Measurements from ENCODE around the gene NEURL4. TPM values are rescaled to one million over a fixed set of nuclear protein-coding genes. Genes with fewer than 3 reads are reported as not detected.
"Not testable (repeated sequence)": the region's sequence is repeated elsewhere in the genome, so short reads cannot be mapped to it uniquely, and the experiment has no call there.

The NEURL4 gene
- 10 to 100 TPM; 25.4 to 39.7 (median 31.4) TPM for polyA plus RNA-seq (ENCODE audit: insufficient read length in 4 of 4)

DNA sequence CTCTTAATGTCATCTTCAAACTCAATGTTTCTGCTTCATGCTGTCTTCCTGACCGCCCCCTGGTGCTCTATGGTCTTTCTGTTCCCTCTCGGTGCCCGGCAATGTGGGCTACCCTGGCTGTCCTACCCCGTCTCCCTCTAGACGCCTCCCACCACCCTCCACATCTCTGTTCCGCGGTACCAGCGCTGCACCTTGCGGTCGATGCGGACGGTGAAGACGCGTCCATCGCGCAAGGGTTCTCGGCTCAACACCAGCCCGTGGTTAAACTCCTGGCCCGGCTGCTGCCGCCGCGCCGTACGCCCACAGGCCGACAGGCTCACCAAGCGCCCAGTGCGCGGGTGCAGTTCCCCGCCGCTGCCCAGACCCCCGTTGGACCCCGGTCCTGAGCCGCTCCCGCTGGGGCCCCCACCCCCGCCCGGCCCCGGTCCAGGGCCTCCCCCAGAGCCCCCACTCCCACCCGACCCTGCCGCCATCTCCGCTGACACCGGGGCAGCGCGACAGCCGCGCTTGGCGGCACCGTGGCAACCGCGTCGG, at the start of gene NEURL4:
Gene NEURL4, minus strand, starts transcription at position 496 of the 534 bp plus-strand sequence. Its CDS starts 23 bp downstream, at position 473.
- DNase-seq (ENCODE audit: low read depth in 4 of 4, low spot score in 2 of 4): no peak

DNA sequence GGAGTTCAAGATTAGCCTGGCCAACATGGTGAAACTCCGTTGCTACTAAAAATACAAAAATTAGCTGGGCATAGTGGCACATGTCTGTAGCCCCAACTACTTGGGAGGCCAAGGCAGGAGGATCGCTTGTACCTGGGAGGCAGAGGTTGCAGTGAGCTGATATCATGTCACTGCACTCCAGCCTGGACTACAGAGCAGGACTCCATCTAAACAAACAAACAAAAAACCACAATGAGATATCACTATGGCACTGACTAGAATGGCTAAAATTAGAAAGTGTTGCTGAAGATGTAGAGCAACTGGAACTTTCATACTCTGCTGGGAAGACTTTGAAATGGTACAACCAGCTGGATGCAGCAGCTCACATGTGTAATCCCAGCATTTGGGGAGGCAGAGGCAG, 45.2 kb upstream of the NEURL4 start:
- DNase-seq (ENCODE audit: low read depth in 4 of 4, low spot score in 2 of 4): no peak

DNA sequence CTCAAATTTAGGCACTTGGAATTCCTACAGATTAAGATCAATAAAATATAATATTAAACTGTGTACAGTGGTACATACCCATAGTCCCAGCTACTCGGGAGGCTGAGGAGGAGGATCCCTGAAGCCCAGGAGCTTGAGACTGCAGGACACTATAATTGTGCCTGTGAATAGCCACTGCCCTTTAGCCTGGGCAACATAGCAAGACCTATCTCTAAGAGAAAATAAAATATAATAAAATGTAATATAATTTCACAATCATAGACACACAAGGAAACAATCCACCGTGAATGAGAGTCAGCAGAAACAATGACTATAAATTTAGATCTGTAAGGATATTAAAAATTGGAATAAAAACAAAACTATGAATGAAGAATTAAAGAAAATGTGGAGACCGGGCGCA, 41.7 kb upstream of the NEURL4 start:
- no peak for DNase-seq (ENCODE audit: low read depth in 4 of 4, low spot score in 2 of 4)

DNA sequence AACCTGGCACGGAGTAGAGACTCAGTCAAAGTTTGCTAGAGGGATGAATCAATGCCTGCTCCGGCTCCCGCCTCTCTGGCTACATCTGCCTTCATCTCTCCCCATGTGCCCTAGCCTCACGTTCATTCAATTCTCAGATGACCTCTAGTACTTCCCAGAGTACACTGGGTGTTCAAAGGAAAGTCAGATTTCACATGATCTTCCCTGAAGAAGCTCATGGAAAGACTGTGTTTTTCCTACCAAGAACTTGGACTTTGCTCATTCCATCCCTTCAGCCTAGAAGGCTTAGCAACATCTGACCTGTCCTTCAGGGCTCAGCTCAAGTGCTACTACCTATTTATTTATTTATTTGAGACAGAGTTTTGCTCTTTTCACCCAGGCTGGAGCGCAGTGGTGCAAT, 40.7 kb upstream of the NEURL4 start:
- DNase-seq (ENCODE audit: low read depth in 4 of 4, low spot score in 2 of 4): no peak

DNA sequence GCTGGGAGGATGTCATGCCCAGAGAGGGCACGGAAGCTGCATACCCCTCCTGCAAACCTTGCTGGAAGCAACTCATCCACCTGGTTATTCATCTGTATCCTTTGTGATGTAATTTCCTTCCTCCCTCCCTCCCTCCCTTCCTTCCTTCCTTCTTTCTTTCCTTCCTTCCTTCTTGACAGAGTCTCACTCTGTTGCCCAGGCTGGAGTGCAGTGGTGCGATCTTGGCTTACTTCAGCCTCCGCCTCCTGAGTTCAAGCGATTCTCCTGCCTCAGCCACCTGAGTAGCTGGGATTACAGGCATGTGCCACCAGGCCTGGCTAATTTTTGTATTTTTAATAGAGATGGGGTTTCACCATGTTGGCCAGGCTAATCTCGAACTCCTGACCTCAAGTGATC, 39.5 kb upstream of the NEURL4 start:
- not testable (repeated sequence) for DNase-seq (ENCODE audit: low read depth in 4 of 4, low spot score in 2 of 4)

DNA sequence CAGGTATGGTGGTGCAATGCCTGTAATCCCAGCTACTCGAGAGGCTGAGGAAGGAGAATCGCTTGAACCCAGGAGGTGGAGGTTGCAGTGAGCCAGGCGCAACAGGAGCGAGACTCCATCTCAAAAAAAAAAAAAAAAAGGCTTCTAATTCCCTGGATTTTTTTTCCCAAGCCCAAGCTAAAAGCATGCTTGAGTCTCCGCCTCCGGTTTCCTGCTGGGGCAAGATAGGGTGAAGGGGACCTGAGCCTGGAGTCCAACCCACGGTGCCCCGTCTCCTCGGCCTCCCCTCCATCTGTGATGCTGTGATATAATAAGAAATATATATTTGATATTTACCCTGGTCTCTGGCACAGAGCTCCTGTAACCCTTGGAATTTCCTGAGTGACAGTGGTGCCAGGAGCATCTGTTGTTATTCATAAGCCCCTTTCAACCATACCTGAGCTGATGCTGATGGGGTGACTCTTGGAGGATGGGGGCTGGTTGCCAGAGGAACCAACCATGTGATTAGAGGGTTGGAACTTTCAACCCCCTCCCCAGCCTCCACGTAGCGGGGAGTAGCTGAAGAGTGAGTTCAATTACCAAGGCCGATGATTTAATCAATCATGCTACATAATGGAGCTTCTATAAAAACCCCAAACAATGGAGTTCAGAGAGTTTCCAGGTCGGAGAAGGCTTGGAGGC, 38.9 kb upstream of the NEURL4 start:
- DNase-seq (ENCODE audit: low read depth in 4 of 4, low spot score in 2 of 4): no peak

DNA sequence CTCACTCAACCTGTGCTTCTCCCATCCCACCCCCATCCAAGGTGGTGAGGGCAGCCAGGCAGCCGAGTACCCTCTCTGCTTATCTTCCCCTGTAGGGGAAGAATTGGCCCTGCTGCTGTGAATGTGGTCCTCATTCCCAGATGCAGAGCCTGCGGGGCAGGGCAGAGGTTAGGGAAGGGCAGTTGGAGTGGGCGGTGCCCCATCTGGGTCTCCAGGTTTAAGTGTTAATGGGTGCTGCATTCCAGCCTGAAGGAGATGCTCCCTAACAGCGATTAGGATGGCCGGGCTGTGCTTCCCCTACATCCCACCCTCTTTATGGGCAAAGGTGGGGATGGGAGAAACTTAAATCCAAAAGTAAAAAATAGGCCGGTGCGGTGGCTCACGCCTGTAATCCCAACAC, 37.9 kb upstream of the NEURL4 start:
- no peak for DNase-seq (ENCODE audit: low read depth in 4 of 4, low spot score in 2 of 4)

DNA sequence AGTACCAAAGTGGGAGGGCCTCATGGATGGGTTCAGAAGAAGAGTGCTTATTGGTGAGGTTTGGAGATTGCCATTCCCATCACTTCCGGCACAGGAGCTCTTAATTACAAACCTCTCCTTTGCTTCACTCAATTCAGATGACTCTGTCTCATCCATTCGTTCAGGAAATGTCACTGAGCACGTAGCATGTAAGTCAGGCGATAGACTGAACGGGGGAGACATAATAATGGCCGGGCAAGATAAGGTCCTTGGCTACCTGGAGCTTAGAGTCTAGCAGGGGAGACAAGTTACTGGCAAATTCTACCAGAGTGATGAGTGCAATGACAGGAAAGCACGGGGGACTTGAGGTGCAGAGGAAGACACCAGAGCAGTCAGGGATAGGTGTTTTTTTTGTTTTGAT, 36.8 kb upstream of the NEURL4 start:
- not testable (repeated sequence) for DNase-seq (ENCODE audit: low read depth in 4 of 4, low spot score in 2 of 4)

DNA sequence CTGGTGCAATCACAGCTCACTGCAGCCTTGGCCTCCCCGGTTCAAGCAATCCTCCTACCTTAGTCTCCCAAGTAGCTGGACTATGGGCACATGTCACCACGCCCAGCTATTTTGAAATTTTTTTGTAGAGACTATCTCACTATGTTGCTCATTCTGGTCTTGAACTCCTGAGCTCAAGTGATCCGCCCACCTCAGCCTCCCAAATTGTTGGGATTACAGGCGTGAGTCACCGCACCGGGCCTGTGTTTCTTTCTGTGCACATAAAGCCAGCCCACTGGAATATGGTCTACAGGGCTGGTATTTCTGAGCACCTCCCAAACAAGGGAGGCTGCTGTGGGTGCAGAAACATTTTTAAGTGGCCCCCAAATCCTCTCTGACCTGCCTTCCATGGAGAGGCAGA, 34.2 kb upstream of the NEURL4 start:
- no peak for DNase-seq (ENCODE audit: low read depth in 4 of 4, low spot score in 2 of 4)

DNA sequence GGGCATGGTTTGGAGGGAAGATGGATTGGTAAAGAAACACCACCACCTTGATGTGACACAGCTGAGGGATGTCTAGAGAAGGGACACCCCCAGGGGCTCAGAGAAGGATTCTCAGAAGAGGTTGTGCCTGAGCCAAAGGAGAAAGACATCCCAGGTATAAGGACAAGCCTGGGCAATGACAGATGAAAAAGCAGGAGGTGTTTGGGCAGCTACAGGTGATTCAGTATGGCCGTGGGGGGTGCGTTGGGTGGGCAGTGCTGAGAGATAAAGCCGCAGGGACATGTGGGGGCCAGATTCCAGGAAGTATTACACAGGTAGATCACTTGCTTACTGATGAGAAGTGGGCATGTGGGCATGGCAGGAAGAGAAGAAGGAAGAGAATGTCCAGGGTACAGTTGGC, 32.8 kb upstream of the NEURL4 start:
- DNase-seq (ENCODE audit: low read depth in 4 of 4, low spot score in 2 of 4): no peak

DNA sequence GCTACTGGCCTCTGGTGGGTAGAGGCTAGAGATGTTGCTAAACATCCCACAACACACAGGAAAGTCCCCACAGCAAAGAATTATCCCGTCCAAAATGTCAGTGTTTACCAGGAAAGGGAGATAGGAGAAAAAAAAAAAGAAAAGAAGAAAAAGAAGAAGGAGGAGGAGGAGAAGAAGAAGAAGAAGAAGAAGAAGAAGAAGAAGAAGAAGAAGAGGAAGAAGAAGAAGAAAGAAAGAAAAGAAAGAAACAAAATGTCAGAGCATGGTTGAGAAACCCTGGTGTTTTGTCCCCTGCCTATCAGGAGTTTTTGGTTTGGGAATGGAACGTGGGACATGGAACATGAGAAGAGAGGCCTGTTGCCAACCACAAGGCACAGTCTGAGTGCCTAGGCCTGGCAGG, 28.2 kb upstream of the NEURL4 start:
- DNase-seq (ENCODE audit: low read depth in 4 of 4, low spot score in 2 of 4): no peak

DNA sequence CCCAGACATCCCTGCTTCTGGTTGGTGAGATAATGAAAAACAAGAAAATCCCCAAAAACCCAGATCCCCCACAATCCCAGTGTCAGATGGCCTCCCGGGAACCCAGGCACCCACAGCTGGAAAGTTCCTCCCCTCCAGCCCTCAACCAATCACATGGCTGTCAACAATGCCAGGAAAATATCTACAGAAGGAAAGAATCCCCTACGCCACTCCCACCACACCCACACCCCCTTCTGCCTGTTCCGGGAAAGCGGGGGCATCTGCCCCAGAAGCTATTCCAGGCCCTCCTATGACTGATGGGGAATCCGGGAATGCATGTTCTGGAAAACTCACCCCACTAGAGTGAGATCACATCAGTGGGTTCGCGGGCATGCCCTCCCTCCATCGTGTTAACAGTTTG, 27.6 kb upstream of the NEURL4 start:
- DNase-seq (ENCODE audit: low read depth in 4 of 4, low spot score in 2 of 4): no peak

DNA sequence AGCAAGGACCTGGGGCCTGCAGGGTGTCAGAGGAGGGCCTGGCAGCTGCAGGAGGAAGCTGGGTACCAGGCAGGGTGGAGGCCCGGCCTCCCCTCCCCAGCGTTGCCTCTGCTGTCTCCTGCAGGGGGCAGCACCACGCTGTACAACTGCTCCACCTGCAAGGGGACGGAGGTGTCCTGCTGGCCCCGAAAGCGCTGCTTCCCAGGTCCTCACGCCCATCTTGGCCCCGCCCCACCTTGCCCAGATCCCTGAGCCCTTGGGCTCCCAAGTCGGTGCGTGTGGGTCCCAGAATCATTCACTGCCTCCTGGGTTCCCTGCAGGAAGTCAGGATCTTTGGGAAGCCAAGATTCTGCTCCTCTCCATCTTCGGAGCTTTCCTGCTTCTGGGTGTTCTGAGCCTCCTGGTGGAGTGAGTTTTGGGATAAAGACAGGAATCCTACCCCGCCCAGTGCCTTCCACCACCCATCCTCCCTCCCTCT, 27.0 kb upstream of the NEURL4 start:
- peak in 1 of 4 donors; percentile 46 for DNase-seq (ENCODE audit: low read depth in 4 of 4, low spot score in 2 of 4)

DNA sequence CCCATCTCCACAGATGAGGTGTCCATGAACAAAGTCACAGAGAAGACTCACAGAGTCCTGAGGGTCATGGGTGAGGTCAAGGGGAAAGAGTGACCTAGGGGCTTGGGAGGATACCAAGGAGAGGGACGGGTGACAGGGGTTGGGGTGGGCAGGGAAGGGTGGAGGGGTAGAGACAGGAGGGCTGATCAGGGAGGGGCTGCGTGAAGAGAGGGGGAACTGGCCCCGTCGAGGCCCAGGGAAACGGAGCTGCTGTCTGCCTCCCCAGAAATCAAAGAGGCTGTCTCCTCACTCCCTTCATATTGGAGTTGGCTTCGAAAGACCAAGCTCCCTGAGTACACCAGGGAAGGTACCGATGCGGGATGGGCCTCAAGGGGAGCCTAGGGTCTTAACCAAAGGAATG, 26.4 kb upstream of the NEURL4 start:
- no peak for DNase-seq (ENCODE audit: low read depth in 4 of 4, low spot score in 2 of 4)

DNA sequence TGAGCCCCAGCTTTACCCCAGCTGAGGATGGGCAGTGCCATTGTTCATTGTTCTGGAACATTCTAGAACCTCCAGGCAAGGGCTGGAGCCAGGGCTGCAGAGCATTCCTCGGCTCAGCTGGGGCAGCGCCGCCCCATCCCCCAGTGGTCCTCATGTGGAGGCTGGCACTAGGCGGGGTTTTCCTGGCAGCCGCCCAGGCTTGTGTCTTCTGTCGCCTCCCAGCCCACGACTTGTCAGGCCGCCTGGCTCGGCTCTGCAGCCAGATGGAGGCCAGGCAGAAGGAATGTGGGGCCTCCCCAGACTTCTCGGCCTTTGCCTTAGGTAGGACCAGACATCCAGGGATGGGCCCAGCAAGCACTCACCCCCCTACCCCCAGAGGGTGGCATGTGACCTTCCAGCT, 25.9 kb upstream of the NEURL4 start, which contains the start of gene TMEM95:
Gene TMEM95, plus strand, starts transcription at position 104 of the 400 bp plus-strand sequence. Its CDS starts 49 bp downstream, at position 153.
- no peak for DNase-seq (ENCODE audit: low read depth in 4 of 4, low spot score in 2 of 4)

DNA sequence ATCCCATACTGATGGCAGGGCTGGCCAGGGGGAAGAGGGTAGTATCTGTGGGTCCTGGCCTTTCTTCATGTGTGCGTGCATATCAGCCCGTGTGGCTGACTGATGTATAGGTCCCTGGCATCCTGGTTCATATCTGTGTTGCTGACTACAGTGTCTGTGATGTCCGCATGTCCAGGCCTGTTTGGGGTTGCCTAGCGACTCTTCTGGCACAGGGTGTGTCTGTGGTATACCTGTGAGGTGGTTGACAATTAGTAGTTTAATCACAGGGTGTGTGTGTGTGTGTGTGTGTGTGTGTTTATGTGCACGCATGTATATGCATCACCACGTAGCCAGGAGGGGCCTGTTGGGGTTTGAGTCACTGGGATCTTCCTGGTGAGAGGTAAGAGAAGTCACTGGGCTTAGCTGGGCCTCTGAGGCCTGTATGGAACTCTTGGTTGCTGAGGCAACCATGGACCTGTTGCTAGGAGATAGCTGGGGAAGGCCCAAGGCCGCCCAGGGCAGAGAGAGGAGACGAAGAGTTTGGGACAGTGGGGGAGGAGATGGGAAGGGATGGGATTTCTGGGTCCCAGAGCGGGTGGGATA, 25.2 kb upstream of the NEURL4 start:
- no peak for DNase-seq (ENCODE audit: low read depth in 4 of 4, low spot score in 2 of 4)

DNA sequence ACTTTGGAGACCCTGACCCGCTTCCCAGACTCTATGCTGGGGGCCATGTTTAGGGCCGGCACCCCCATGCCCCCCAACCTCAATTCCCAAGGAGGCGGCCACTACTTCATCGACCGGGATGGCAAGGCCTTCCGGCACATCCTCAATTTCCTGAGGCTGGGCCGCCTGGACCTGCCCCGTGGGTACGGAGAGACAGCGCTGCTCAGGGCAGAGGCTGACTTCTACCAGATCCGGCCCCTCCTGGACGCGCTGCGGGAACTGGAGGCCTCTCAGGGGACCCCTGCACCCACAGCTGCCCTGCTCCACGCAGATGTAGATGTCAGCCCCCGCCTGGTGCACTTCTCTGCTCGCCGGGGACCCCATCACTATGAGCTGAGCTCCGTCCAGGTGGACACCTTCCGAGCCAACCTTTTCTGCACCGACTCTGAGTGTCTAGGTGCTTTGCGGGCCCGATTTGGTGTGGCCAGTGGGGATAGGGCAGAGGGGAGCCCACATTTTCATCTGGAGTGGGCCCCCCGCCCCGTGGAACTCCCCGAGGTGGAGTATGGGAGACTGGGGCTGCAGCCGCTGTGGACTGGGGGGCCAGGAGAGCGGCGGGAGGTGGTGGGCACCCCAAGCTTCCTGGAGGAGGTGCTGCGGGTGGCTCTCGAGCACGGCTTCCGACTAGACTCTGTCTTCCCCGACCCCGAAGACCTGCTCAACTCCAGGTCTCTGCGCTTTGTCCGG, 23.9 kb upstream of the NEURL4 start:
- DNase-seq (ENCODE audit: low read depth in 4 of 4, low spot score in 2 of 4): no peak

DNA sequence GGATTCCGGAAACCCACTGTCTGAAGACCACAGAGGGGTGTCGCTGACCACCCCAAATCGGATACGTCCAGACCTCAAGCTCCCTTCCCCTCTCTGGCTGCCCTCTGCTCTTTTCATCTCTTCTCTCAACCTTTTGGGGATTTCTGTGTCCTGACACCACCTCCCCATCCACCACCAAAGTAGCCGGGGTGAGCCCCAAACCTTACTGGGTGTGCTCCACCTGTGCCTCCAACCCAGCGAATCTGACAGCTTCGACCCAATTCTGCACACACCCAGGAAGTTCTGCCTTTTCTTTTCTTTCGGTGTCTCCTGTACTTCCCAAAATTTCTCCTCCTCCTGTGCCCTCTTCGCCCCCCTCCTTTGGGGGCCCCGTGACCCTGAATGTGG, 23.4 kb upstream of the NEURL4 start:
- no peak for DNase-seq (ENCODE audit: low read depth in 4 of 4, low spot score in 2 of 4)

DNA sequence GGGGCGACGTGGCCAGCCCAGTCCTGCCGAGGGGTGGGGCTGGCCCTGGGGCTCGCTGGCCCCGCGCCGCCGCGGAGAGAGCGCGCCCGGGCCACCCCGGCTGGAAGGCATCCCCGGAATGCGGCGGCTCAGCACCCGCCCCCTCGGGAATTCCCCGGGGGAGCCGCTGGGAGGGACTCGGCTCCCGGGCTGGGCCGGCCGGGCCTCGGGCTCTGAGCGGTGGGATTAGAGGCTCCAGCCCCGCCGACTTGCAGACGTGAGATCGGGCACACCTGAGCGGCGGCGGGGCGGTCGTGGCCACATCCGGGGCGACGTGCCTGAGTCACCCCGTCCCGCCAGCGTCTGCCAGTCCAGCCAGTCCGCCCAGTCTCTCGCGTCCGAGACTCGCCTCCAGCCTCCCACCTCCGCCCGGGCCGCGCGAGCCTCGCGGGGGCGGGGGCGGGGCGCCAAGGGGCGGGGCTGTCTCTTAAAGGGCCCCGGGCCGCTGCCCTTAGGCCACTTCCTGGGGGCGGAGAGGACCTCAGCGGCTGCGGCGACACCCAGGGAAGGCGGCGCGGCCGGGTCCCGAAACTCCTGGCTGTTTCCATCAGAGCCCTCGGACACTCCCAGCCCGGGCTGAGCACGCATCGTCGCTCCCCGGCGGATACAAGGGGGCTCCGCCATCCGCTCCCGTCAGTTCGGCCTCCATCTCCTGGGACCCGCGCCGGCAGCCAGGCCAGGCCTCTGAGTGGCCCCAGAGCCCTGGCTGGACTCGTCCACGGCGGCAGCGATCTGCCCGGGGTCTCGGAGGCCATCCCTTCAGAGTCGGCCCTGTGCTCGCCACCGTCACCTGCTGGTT, 22.7 kb upstream of the NEURL4 start, which contains the start of gene KCTD11:
Gene KCTD11, plus strand, starts transcription at position 498 of the 838 bp plus-strand sequence.
- peak; percentile 55 to 77 (median 67) for DNase-seq (ENCODE audit: low read depth in 4 of 4, low spot score in 2 of 4)

DNA sequence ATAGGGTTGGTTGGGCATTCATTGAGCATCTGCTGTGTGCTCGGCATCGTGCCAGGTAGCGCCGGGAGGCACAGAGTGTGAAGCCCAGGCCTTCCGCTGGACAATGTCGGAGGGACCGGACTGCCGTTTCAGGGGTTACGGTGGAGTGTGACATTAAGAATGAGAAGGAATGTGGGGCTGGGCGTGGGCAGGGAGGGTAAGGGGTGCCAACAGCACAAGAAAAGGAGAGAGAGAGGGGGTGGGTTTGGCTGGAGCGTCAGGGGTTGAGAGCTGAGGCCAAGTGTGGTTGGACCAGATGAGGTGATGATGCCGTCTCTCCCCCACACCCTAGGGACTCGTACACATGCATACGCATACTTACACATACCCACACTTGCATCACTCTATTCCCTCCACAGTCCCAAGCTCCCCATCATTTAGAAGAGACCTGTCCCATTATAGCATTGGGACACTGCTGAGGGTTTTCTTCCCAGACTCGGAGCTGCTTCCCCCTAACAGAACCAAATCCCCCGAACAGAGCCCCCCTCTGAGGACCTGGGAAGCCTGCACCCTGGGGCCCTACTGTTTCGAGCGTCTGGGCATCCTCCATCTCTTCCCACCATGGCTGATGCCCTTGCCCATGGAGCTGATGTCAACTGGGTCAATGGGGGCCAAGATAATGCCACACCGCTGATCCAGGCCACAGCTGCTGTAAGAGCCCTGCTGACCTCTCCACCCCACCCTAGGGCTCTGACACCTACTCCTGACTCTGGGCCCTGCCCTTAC, 19.5 kb upstream of the NEURL4 start:
- DNase-seq (ENCODE audit: low read depth in 4 of 4, low spot score in 2 of 4): no peak
